ENCODE results near the gene PPARG.
"Not testable (repeated sequence)": the region's sequence is repeated elsewhere in the genome, so short reads cannot be mapped to it uniquely, and the experiment has no call there.

The PPARG gene

DNA sequence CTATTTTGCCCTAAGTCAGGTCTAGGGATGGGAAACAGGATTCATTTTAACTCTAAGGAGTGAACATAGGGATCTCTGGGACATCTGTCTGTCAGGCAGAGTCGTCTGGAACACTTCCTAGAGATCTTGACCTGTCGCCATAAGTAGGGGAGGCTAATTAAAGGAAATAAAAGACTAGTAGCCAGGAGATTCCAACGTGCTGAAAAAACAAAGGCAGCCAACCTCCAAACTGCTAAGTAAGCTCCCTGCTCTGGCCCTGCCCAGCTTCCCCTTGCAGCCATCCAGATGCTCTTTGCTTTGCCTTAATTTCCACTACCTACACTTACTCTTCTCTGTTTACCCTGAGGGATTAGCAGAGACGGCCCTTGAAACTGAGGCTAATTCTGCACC lies 177.0 kb downstream of the PPARG start:
- no peak for DNase-seq (ENCODE audit: insufficient read length)
- no peak for FAIRE-seq
- TF ChIP-seq POLR2AphosphoS5 (IDR thresholded peaks at IDR 0.05; ENCODE audit: low read depth, low read length) (no peak), POLR2A (IDR thresholded peaks at IDR 0.05; ENCODE audit: low read depth, low read length) (no peak), TAF1 (IDR thresholded peaks at IDR 0.05; ENCODE audit: borderline replicate concordance, low read depth, low read length) (no peak)

DNA sequence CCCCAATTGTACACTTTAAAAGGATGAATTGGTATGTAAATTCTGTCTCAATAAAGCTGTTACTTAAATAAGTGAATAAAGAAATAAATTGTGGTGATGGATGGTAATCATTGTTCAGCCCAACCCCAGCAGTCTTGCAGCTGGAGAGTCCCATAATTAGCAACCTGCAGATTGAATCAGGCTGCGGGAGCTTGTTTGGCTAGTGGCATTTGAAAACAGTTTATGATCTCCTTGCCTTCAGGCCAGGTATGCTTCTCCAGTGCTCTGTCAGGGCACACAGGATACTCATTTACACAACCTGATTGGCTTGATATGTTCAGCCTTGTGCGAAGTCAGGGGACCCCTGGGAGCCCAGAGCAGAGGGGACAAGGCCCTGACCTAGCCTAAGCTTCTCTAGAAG lies 178.9 kb downstream of the PPARG start:
- DNase-seq (ENCODE audit: insufficient read length), result no peak
- no peak for FAIRE-seq
- no peak for TF ChIP-seq POLR2AphosphoS5 (IDR thresholded peaks at IDR 0.05; ENCODE audit: low read depth, low read length)
- no peak for TF ChIP-seq TAF1 (IDR thresholded peaks at IDR 0.05; ENCODE audit: borderline replicate concordance, low read depth, low read length)
- TF ChIP-seq POLR2A (IDR thresholded peaks at IDR 0.05; ENCODE audit: low read depth, low read length), result no peak

DNA sequence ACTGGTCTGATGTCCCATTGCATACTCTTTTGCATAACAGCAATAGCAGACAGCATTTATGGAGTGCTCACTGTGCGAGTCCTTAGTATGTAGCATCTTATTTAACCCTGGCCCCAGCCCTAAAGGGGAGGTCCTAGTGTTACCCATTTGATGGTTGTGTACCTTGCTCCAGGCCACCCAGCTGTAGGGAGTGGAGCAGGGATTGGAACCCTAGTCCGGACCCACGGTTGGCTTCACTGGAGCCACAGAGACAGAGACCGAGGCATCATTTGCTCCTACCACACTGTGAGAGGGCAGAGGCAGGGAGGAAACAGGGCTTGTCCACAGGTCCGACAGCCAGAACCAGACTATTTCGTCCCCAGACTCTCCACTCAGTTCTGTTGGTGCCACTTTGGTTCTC lies 179.4 kb downstream of the PPARG start:
- no peak for TF ChIP-seq POLR2A (IDR thresholded peaks at IDR 0.05; ENCODE audit: low read depth, low read length)
- TF ChIP-seq POLR2AphosphoS5 (IDR thresholded peaks at IDR 0.05; ENCODE audit: low read depth, low read length), result no peak
- no peak for TF ChIP-seq TAF1 (IDR thresholded peaks at IDR 0.05; ENCODE audit: borderline replicate concordance, low read depth, low read length)
- FAIRE-seq (no peak), DNase-seq (ENCODE audit: insufficient read length) (no peak)

DNA sequence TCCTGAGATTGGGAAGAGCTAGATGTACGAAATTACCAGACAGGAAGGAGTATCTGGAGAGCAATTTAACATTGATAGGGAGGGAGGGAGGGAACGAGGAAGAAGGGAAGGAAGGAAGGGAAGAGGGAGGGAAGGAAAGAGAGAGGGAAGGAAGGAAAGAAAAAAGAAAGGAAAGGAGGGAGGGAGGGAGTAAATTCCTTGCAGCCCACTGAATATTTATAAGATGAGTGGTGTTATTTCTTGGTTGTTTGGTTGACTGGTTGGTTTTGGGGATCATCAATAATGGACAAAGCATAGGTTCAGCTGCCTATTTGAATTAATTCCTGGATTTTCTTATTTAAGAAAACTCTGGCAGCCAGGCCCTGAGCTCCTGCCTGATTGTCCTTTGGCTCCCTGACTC lies 179.9 kb downstream of the PPARG start:
- DNase-seq (ENCODE audit: insufficient read length) (no peak), FAIRE-seq (no peak)
- TF ChIP-seq POLR2A (IDR thresholded peaks at IDR 0.05; ENCODE audit: low read depth, low read length), result no peak

- DNase-seq (ENCODE audit: insufficient read length); FAIRE-seq: not testable (repeated sequence)
Measured at GRCh38 chr3:12469222-12469621, 180.4 kb downstream of the PPARG start.

DNA sequence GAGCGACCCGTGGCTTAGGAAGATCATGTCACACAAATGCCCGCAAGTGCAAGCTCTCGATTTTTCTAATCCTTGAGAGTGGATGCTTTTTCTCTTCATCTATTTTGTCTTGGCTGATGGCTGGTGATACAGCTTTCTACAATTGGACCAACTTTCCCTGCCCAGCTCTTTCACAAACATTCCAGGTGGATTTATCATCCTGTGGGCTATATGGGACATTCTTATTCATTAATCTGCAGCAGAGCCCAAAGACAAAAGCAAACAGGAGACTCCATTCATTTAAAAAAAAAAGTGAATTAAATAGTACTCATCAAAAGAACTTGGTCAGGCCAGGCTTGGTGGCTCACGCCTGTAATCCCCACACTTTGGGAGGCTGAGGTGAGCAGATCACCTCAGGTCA lies 181.2 kb downstream of the PPARG start:
- FAIRE-seq (no peak), DNase-seq (ENCODE audit: insufficient read length) (no peak)
- no peak for TF ChIP-seq POLR2A (IDR thresholded peaks at IDR 0.05; ENCODE audit: low read depth, low read length)
- TF ChIP-seq TAF1 (IDR thresholded peaks at IDR 0.05; ENCODE audit: borderline replicate concordance, low read depth, low read length), result no peak
- TF ChIP-seq POLR2AphosphoS5 (IDR thresholded peaks at IDR 0.05; ENCODE audit: low read depth, low read length), result no peak

DNA sequence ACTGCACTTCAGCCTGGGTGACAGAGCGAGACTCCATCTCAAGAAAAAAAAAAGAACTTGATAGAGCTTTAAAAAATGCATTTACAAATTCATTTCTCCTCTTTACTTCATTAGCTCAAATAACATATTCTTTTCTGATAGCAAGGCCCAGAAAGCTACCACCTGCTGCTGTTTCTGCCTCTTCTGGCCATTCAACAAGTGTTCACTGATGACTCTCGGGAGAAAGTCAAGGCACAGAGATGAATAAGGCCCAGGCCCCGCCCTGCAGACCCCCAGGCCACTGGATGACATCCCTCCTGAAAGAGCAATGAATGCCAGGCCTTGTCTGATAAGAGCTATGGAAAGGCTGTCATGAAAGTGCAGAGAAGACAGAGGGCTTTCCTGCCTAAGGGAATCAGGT lies 181.8 kb downstream of the PPARG start:
- TF ChIP-seq POLR2AphosphoS5 (IDR thresholded peaks at IDR 0.05; ENCODE audit: low read depth, low read length) (no peak), TAF1 (IDR thresholded peaks at IDR 0.05; ENCODE audit: borderline replicate concordance, low read depth, low read length) (no peak), POLR2A (IDR thresholded peaks at IDR 0.05; ENCODE audit: low read depth, low read length) (no peak)
- FAIRE-seq (no peak), DNase-seq (ENCODE audit: insufficient read length) (no peak)

GRCh38 chr3:12471241-12471640 lies 182.4 kb downstream of the PPARG start:
- TF ChIP-seq POLR2A (IDR thresholded peaks at IDR 0.05; ENCODE audit: low read depth, low read length) (no peak), TAF1 (IDR thresholded peaks at IDR 0.05; ENCODE audit: borderline replicate concordance, low read depth, low read length) (no peak), POLR2AphosphoS5 (IDR thresholded peaks at IDR 0.05; ENCODE audit: low read depth, low read length) (no peak)
- FAIRE-seq (no peak), DNase-seq (ENCODE audit: insufficient read length) (no peak)

DNA sequence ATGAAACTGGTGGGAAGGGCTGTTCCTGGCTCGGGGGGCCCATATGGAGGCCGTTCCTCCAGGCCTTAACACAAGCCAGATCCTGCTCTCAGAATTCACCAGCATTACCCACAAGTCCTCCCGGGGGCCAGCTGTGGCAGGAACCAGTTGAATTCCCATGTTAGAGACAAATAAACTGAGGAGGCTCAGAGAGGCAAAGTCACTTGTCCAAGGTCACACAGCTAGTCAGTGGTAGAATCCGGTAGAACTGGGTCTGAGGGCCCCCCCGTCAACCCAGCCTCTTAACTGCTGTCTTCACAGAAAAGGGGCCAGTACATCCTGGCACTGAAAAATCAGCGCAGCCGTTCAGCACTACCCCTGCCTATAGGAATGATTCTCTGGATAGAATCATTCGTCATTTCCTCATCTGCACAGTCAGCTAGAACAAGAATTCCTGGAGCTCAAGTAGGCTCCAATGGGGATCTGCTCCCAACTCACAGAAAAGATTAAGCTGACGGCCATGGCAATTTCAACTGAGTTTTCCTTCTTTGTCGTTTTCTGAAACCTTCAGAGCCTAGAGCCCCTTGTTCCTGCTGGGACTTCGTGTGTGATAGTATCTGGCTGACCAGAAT lies 183.2 kb downstream of the PPARG start:
- FAIRE-seq (no peak), DNase-seq (ENCODE audit: insufficient read length) (no peak)
- TF ChIP-seq POLR2AphosphoS5 (IDR thresholded peaks at IDR 0.05; ENCODE audit: low read depth, low read length), result no peak
- no peak for TF ChIP-seq TAF1 (IDR thresholded peaks at IDR 0.05; ENCODE audit: borderline replicate concordance, low read depth, low read length)
- TF ChIP-seq POLR2A (IDR thresholded peaks at IDR 0.05; ENCODE audit: low read depth, low read length), result no peak

DNA sequence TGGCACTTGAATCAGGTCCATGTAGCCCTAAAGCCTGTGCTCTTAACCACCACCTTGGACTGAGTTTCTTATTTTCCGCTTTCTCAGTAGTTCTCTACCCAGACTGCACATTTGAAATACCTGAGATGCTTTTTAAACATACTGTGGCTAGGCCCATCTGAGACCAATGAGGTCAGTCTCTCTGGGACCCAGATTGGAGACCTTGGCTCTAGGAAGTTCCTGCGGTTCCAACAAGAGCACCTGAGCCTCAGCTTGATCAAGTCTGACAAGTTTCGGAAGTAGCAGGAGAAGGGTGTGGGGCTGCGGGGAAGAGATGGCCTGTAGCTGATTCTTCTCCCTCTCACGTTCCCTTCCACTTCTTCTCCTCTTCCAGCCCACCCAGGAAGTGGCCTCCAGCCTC lies 183.9 kb downstream of the PPARG start:
- FAIRE-seq, result no peak
- DNase-seq (ENCODE audit: insufficient read length), result no peak
- TF ChIP-seq TAF1 (IDR thresholded peaks at IDR 0.05; ENCODE audit: borderline replicate concordance, low read depth, low read length) (no peak), POLR2AphosphoS5 (IDR thresholded peaks at IDR 0.05; ENCODE audit: low read depth, low read length) (no peak), POLR2A (IDR thresholded peaks at IDR 0.05; ENCODE audit: low read depth, low read length) (no peak)

DNA sequence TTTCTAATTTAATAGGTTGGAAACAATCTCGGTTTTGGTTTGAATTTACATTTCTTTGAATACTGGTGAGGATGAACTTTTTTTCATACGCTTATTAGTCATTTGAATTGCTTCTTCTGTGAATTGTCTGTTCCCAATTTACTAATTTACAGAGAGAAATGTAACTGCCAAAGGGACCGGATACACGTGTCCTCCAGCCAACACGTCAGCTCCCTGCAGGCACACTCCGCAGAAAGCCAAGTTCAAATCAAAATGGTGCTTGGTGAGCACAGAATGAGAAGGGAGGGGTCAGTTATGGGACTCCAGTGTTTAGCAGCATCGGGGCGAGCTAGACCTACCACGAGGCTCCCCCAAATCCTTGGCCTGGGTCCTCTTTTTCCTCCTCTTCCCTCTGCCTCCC lies 184.6 kb downstream of the PPARG start:
- FAIRE-seq, result no peak

DNA sequence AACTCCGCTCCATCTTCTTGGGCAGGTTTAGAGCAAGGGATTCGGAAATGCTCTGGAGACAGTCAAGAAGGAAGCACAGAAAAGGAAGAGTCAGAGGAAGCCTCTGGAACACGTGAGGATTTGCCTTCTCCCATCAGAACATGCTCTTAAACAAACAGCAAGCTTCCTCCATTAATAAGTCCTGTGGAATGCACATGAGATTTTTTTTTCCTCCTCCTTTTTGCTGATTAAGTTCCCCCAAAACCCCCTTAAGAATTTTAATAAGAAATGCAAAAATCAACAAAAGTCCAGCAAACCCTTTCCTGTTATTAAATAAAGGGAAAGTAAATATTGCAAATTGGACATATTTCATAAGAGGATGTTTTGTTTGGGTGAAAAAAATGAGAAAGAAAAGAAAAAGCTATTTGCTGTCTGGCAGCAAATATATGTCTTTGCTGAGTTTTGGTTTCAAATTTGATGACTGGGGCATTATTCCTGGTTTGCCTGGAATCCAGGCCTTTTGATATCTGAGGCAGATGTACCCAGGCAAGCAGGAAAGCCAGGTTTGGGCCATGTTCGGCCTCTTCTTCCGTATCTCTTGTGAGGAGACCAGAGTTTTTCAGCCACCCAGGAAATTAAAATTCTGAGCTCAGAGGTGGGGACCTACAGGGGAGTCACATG lies 187.5 kb downstream of the PPARG start:
- FAIRE-seq (no peak), DNase-seq (ENCODE audit: insufficient read length) (no peak)
- TF ChIP-seq POLR2AphosphoS5 (IDR thresholded peaks at IDR 0.05; ENCODE audit: low read depth, low read length) (no peak), POLR2A (IDR thresholded peaks at IDR 0.05; ENCODE audit: low read depth, low read length) (no peak), TAF1 (IDR thresholded peaks at IDR 0.05; ENCODE audit: borderline replicate concordance, low read depth, low read length) (no peak)

More for the DNA sequence above, 184.6 kb downstream of the PPARG start:
- TF ChIP-seq TAF1 (IDR thresholded peaks at IDR 0.05; ENCODE audit: borderline replicate concordance, low read depth, low read length) (no peak), POLR2AphosphoS5 (IDR thresholded peaks at IDR 0.05; ENCODE audit: low read depth, low read length) (no peak), POLR2A (IDR thresholded peaks at IDR 0.05; ENCODE audit: low read depth, low read length) (no peak)
- DNase-seq (ENCODE audit: insufficient read length), result no peak
